H1 (cell line): Measurements from ENCODE around the gene SND1. TPM values are rescaled to one million over a fixed set of nuclear protein-coding genes. Genes with fewer than 3 reads are reported as not detected.
"Not testable (repeated sequence)": the region's sequence is repeated elsewhere in the genome, so short reads cannot be mapped to it uniquely, and the experiment has no call there.

Source experiments
- CTCF ChIA-PET: fragments of 300-600 bp; sonication (Branson Sonifier 250); formaldehyde crosslinking; loops from one replicate; lab custom pipeline; 2021; ENCODE audit not compliant: partially characterized antibody; lab: Charles Lee
- POLR2A ChIA-PET: fragments of 300-600 bp; sonication (Branson Sonifier 250); formaldehyde crosslinking; loops from one replicate; lab custom pipeline; 2021; ENCODE audit warnings: inconsistent platforms; ENCODE audit not compliant: partially characterized antibody; lab: Charles Lee
- DNase-seq, 2 experiments: peaks; one replicate each; pipeline versions ENCODE4 v3.0.0 to v3.0.0-alpha.2; 2010 to 2022; ENCODE audit warnings: low spot score in 2 of 2, low read depth in 1 of 2, mixed read lengths in 1 of 2
- FAIRE-seq: peaks from 2 replicates; lab custom pipeline; 2011; peaks lifted over from hg19 to GRCh38; lab: Jason Lieb, UNC
- H2AFZ ChIP-seq: 2 replicates; pipeline ENCODE4 v1.8.1; 2012; ENCODE audit warnings: low read length, inconsistent platforms
- H2AK5ac ChIP-seq: 2 replicates; pipeline ENCODE4 v1.6.1; 2013; ENCODE audit warnings: low read depth, low read length
- H2BK120ac ChIP-seq: replicated peaks from 2 replicates; pipeline ENCODE3; 2013; ENCODE audit warnings: low read depth, low read length, inconsistent platforms
- H2BK12ac ChIP-seq: 2 replicates; pipeline ENCODE4 v1.6.1; 2013; ENCODE audit warnings: low read depth, low read length
- H2BK15ac ChIP-seq: 2 replicates; pipeline ENCODE4 v1.6.1; 2013; ENCODE audit warnings: low read length
- H2BK20ac ChIP-seq: 2 replicates; pipeline ENCODE4 v1.6.1; 2013; ENCODE audit warnings: low read length
- H2BK5ac ChIP-seq: 2 replicates; pipeline ENCODE4 v1.6.1; 2013; ENCODE audit warnings: low read depth, low read length
- H3K14ac ChIP-seq: 2 replicates; pipeline ENCODE4 v1.6.1; 2013; ENCODE audit warnings: inconsistent platforms; ENCODE audit not compliant: insufficient read length
- H3K18ac ChIP-seq: 2 replicates; pipeline ENCODE4 v1.6.1; 2013; ENCODE audit warnings: low read length; ENCODE audit errors: extremely low read depth
- H3K23ac ChIP-seq: 2 replicates; pipeline ENCODE4 v1.6.1; 2013; ENCODE audit warnings: inconsistent platforms; ENCODE audit not compliant: insufficient read length
- H3K23me2 ChIP-seq: 2 replicates; pipeline ENCODE4 v1.6.1; 2013; ENCODE audit warnings: low read depth, low read length
- H3K27ac ChIP-seq: 2 replicates; pipeline ENCODE4 v1.6.1; 2011; ENCODE audit warnings: low read depth, low read length, inconsistent platforms
- H3K27me3 ChIP-seq, 4 experiments: replicated peaks in 1 of 4; 1 replicate in 1 of 4; 2 replicates in 3 of 4; pipeline versions ENCODE4 v1.6.1 to v1.8.1; 2011 to 2013; ENCODE audit warnings: low read length in 3 of 4, mild to moderate bottlenecking in 3 of 4, inconsistent platforms in 2 of 4, mixed read lengths in 2 of 4, moderate library complexity in 1 of 4; ENCODE audit not compliant: control insufficient read depth in 3 of 4, insufficient read depth in 3 of 4; ENCODE audit errors: extremely low read depth in 1 of 4
- H3K36me3 ChIP-seq, 4 experiments: 2 replicates each; pipeline versions ENCODE4 v1.6.1 to v1.8.1; 2011 to 2013; ENCODE audit warnings: mild to moderate bottlenecking in 4 of 4, low read length in 3 of 4, moderate library complexity in 2 of 4, control low read depth in 1 of 4, inconsistent platforms in 1 of 4; ENCODE audit not compliant: insufficient read depth in 4 of 4, control insufficient read depth in 2 of 4
- H3K4ac ChIP-seq: replicated peaks from 2 replicates; pipeline ENCODE3; 2013; ENCODE audit warnings: low read length, low read depth, mixed read lengths, inconsistent platforms; ENCODE audit not compliant: insufficient read length
- H3K4me1 ChIP-seq, 4 experiments: replicated peaks in 1 of 4; 1 replicate in 1 of 4; 2 replicates in 3 of 4; pipeline versions ENCODE4 v1.6.1 to v1.8.1; 2011 to 2013; ENCODE audit warnings: low read length in 3 of 4, inconsistent platforms in 2 of 4, mixed read lengths in 1 of 4; ENCODE audit not compliant: insufficient read depth in 4 of 4, control insufficient read depth in 3 of 4
- H3K4me2 ChIP-seq, 2 experiments: 2 replicates each; pipeline versions ENCODE4 v1.6.1 to v1.8.1; 2011 to 2013; ENCODE audit warnings: low read depth in 2 of 2, low read length in 2 of 2, control low read depth in 1 of 2, inconsistent platforms in 1 of 2, mild to moderate bottlenecking in 1 of 2; ENCODE audit not compliant: insufficient read depth in 1 of 2
- H3K4me3 ChIP-seq, 4 experiments: fragments of 200-600, 300-600 bp in 1 of 4; sonication (generic), shearing (Covaris generic), sonication (Bioruptor Twin) in 1 of 4; 2 replicates each; pipeline versions ENCODE4 v1.5.1 to v1.8.1; 2011 to 2016; ENCODE audit warnings: low read length in 4 of 4, low read depth in 3 of 4, control low read depth in 2 of 4, inconsistent platforms in 2 of 4, mild to moderate bottlenecking in 2 of 4, mixed read lengths in 1 of 4, moderate library complexity in 1 of 4; ENCODE audit not compliant: insufficient read depth in 2 of 4; ENCODE audit errors: extremely low read depth in 1 of 4
- H3K56ac ChIP-seq: replicated peaks from 2 replicates; pipeline ENCODE3; 2013; ENCODE audit warnings: low read depth, mild to moderate bottlenecking, mixed read lengths, low read length, inconsistent platforms; ENCODE audit not compliant: insufficient read length
- H3K79me1 ChIP-seq: 2 replicates; pipeline ENCODE4 v1.6.1; 2013; ENCODE audit warnings: low read depth, low read length, control low read depth
- H3K79me2 ChIP-seq, 2 experiments: 2 replicates each; pipeline versions ENCODE4 v1.6.1 to v1.8.1; 2012 to 2013; ENCODE audit warnings: low read length in 2 of 2, mild to moderate bottlenecking in 2 of 2, inconsistent platforms in 1 of 2; ENCODE audit not compliant: insufficient read depth in 2 of 2, control insufficient read depth in 1 of 2
- H3K9ac ChIP-seq, 4 experiments: replicated peaks in 1 of 4; 1 replicate in 1 of 4; 2 replicates in 3 of 4; pipeline versions ENCODE4 v1.6.1 to v1.8.1; 2011 to 2013; ENCODE audit warnings: low read depth in 3 of 4, low read length in 3 of 4, control low read depth in 2 of 4, mild to moderate bottlenecking in 2 of 4, moderate library complexity in 2 of 4, inconsistent platforms in 1 of 4; ENCODE audit errors: extremely low read depth in 1 of 4
- H3K9me3 ChIP-seq, 2 experiments: 2 replicates each; pipeline versions ENCODE4 v1.6.1 to v1.8.1; 2012 to 2013; ENCODE audit warnings: mild to moderate bottlenecking in 2 of 2, moderate library complexity in 2 of 2, control low read depth in 1 of 2, inconsistent platforms in 1 of 2, low read depth in 1 of 2, low read length in 1 of 2, mixed read lengths in 1 of 2; ENCODE audit not compliant: insufficient read depth in 2 of 2
- H4K20me1 ChIP-seq, 2 experiments: replicated peaks in 1 of 2; 2 replicates each; pipeline versions ENCODE3 to v1.8.1; 2011 to 2013; ENCODE audit warnings: inconsistent platforms in 2 of 2, low read length in 2 of 2, mild to moderate bottlenecking in 1 of 2; ENCODE audit not compliant: insufficient read depth in 2 of 2, control insufficient read depth in 1 of 2
- H4K5ac ChIP-seq: 2 replicates; pipeline ENCODE4 v1.6.1; 2013; ENCODE audit warnings: low read length, low read depth, mixed read lengths, inconsistent platforms; ENCODE audit not compliant: insufficient read length
- H4K8ac ChIP-seq: 2 replicates; pipeline ENCODE4 v1.8.0; 2013; ENCODE audit warnings: mild to moderate bottlenecking, moderate library complexity, low read length, inconsistent platforms; ENCODE audit not compliant: insufficient read depth; ENCODE audit errors: extremely low read depth
- H4K91ac ChIP-seq: replicated peaks from 2 replicates; pipeline ENCODE3; 2013; ENCODE audit warnings: low read length, mixed read lengths, inconsistent platforms; ENCODE audit not compliant: insufficient read length
- WGBS, 2 experiments: shearing (Covaris generic) in 1 of 2; methylation state at CpG; one replicate each; pipeline versions ENCODE4 v1.1.6 to v1.1.7; 2013 to 2015; ENCODE audit warnings: low lambda C conversion rate in 2 of 2, mixed read lengths in 2 of 2, inconsistent platforms in 1 of 2, low coverage in 1 of 2, missing lambda C conversion rate in 1 of 2; ENCODE audit not compliant: insufficient replicate concordance in 2 of 2, insufficient coverage in 1 of 2, insufficient read length in 1 of 2; ENCODE audit errors: extremely low coverage in 1 of 2, missing lambda C conversion rate in 1 of 2; 5-methylcytosine and 5-hydroxymethylcytosine counted together
- polyA plus RNA-seq, 7 experiments: library from polyadenylated mRNA; depleted of rRNA in 3 of 7; stranded (reverse) in 5 of 7; unstranded in 2 of 7; fragments of >200 nt in 5 of 7; fragments of 200-250 nt in 2 of 7; gene quantifications; 1 replicate in 5 of 7; 2 replicates in 1 of 7; 4 replicates in 1 of 7; pipeline versions ENCODE4 v1.2.1 to v1.2.3, GENCODE V29; 2011 to 2013; ENCODE audit warnings: missing spikeins in 2 of 7, mixed read lengths in 2 of 7
- total RNA-seq: library from RNA; stranded (reverse); fragmentation: NEBNext Ultra II Directional; extraction: Animal tissue kit (Norgen Biotek cat#: 25700); gene quantifications from 2 replicates; pipeline ENCODE4 v1.2.1, GENCODE V29; 2021

The SND1 gene
- total and polyA plus RNA-seq, 2 of the 8 experiments (the other 6 are each of a cell fraction or from before 2014, with no cell fraction given) = 122 to 290 TPM

- not testable (repeated sequence) for H3K9me3 ChIP-seq, H4K91ac ChIP-seq, H4K5ac ChIP-seq, FAIRE-seq, H4K20me1 ChIP-seq, H3K4me2 ChIP-seq, H2BK5ac ChIP-seq, H3K56ac ChIP-seq, H3K4ac ChIP-seq, H3K4me3 ChIP-seq, H3K23me2 ChIP-seq, H3K27me3 ChIP-seq, H2AFZ ChIP-seq, H3K79me1 ChIP-seq, H3K18ac ChIP-seq, H3K27ac ChIP-seq, H2BK120ac ChIP-seq, H3K9ac ChIP-seq, H3K23ac ChIP-seq, H2BK20ac ChIP-seq, DNase-seq, H4K8ac ChIP-seq, H2BK15ac ChIP-seq, H2BK12ac ChIP-seq, H3K14ac ChIP-seq, H2AK5ac ChIP-seq
- 87% methylated on average over 4 of the region's 4 CpGs; no CpG with 5 or more reads in 1 of the 2 experiments for WGBS, 2 experiments
- H3K79me2 ChIP-seq = peaks cover 9 to 98% of the 10 kb centered on the region in 2 experiments; a peak in 3 of 4 replicates
- ChIA-PET POLR2A (interaction anchor here (1.5 to 1.6 kb wide), 2 partner anchors 9 to 20 kb away, joined by 3 to 4 read pairs; no protein-coding TSS in a partner anchor), CTCF (interaction anchor here (0.8 to 2.0 kb wide), 2 partner anchors 16 to 118 kb away, joined by 3 to 4 read pairs; no protein-coding TSS in a partner anchor)
- peaks cover 1 to 19% (median 9%) of the 10 kb centered on the region in 4 experiments; a peak in 5 of 7 replicates for H3K4me1 ChIP-seq
- H3K36me3 ChIP-seq = peaks cover 0 to 10% (median 2%) of the 10 kb centered on the region in 4 experiments; a peak in 2 of 8 replicates
Observed at GRCh38 chr7:127674923-127675322, 22.9 kb downstream of the SND1 start.
